Fibroblast of pulmonary artery (primary cell): Measurements from ENCODE around the gene JAKMIP2.

Source experiments
- DNase-seq: peaks from one replicate; pipeline ENCODE4 v3.0.0-alpha.2; 2010; ENCODE audit warnings: low read depth
- H3K4me3 ChIP-seq: replicated peaks from 2 replicates; pipeline ENCODE4 v1.5.1; 2011; ENCODE audit warnings: low read depth, mild to moderate bottlenecking, control low read depth, low read length, moderate library complexity
- CTCF ChIP-seq: IDR thresholded peaks from 2 replicates; pipeline ENCODE4 v1.5.1; 2011; ENCODE audit warnings: mild to moderate bottlenecking, control low read depth, low read length, inconsistent platforms; ENCODE audit errors: missing control alignments

JAKMIP2 gene

GRCh38 chr5:147713550-147714295, 68.8 kb downstream of the JAKMIP2 start:
- H3K4me3 ChIP-seq: no peak overlapping the region
- DNase-seq: no peak
- TF ChIP-seq CTCF: no peak

- TF ChIP-seq CTCF: no peak
- no peak for DNase-seq
- no peak overlapping the region for H3K4me3 ChIP-seq
These were observed 69.9 kb downstream of the JAKMIP2 start for GRCh38 chr5:147712598-147712997.

GRCh38 chr5:147712019-147712418, 70.5 kb downstream of the JAKMIP2 start:
- H3K4me3 ChIP-seq: no peak overlapping the region
- DNase-seq: no peak
- TF ChIP-seq CTCF: no peak

- H3K4me3 ChIP-seq: no peak overlapping the region
- TF ChIP-seq CTCF: no peak
- DNase-seq: no peak
These were observed 71.5 kb downstream of the JAKMIP2 start for GRCh38 chr5:147711019-147711418.

GRCh38 chr5:147708708-147709107, 73.8 kb downstream of the JAKMIP2 start:
- H3K4me3 ChIP-seq: no peak overlapping the region
- no peak for TF ChIP-seq CTCF

GRCh38 chr5:147704544-147704943, 78.0 kb downstream of the JAKMIP2 start:
- no peak overlapping the region for H3K4me3 ChIP-seq
- no peak for TF ChIP-seq CTCF
- no peak for DNase-seq

More at GRCh38 chr5:147708708-147709107, 73.8 kb downstream of the JAKMIP2 start:
- no peak for DNase-seq

- no peak for DNase-seq
- TF ChIP-seq CTCF: no peak
These were observed 81.1 kb downstream of the JAKMIP2 start for GRCh38 chr5:147701468-147701867.

More at GRCh38 chr5:147701468-147701867, 81.1 kb downstream of the JAKMIP2 start:
- no peak overlapping the region for H3K4me3 ChIP-seq
